GM19372 (cell line): Measurements from ENCODE around the gene MEI1.
"Not testable (repeated sequence)": the region's sequence is repeated elsewhere in the genome, so short reads cannot be mapped to it uniquely, and the experiment has no call there.

Experiments used
- ATAC-seq: cut with Tn5 transposase; IDR thresholded peaks from one replicate; pipeline ENCODE4 v1.9.1; 2021; ENCODE audit warnings: mild to moderate bottlenecking, low read depth, moderate library complexity; ENCODE audit not compliant: unreplicated experiment

Gene MEI1

DNA sequence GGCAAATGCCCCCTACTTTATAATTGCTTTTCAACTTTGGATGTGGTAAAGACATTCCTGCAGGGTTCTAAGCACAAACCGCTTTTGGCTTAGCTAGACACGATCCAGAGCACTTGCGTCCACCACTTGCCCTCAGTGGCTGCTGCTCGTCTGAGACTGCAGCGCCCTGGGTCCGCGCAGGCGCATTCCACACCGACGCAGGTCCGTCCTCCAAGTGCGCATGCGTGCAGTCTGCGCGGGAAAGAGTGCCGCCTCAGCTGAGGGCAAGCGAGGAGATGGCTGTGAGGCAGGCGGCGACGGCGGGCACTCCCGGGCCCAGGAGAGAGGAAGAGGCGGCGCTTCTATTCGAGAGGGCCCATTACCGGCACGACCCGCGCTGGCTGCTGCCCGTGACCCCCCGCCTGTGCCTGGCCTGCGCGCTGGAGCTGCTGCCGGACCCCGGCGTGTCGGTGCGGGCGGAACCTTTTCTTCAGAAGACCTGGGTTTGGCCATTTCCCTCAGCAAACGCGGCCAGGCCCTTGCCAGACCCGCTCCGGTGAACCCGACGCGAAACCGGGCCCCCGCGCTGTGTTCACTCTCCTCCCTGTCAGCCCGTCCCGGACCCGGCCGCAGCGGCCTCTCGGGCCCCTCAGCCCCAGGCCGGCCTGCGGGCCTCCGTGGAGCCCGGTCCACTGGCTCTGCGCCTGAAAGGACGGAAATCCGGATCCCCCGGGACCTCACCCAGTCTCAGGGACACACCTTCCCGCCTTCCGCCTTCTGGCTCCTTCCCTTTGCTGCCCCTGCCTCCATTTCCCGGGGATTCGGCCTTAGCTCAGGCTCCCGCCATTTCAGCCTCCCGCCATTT, at the start of gene MEI1:
Gene MEI1, plus strand, starts transcription at position 240 of the 844 bp plus-strand sequence. Its CDS starts 36 bp downstream, at position 276.
- ATAC-seq = no peak

GRCh38 chr22:41650229-41650628, 49.1 kb upstream of the MEI1 start:
- no peak for ATAC-seq

GRCh38 chr22:41650821-41651220, 48.5 kb upstream of the MEI1 start:
- ATAC-seq = no peak

GRCh38 chr22:41654322-41654721, 45.0 kb upstream of the MEI1 start:
- ATAC-seq = no peak

DNA sequence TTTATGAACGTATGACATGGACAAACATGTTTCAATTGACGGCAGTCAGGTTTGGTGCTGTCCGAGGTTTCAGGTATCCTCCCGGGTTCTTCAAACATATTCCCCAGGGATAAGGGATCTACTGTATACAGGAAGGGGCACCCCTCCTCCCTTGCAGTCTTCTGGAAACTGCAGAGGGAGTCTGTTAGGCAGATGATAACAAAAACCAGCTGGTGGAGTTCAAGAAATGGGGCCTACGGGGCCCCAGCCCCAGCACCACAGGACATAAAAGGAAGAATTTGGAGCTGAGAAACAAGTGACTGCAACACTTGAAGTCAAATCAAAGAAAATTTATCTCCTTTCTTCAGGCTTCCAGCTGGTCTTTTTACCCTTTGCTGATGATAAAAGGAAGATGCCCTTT, 42.7 kb upstream of the MEI1 start:
- ATAC-seq = no peak

GRCh38 chr22:41657709-41658108, 41.6 kb upstream of the MEI1 start:
- ATAC-seq = no peak

DNA sequence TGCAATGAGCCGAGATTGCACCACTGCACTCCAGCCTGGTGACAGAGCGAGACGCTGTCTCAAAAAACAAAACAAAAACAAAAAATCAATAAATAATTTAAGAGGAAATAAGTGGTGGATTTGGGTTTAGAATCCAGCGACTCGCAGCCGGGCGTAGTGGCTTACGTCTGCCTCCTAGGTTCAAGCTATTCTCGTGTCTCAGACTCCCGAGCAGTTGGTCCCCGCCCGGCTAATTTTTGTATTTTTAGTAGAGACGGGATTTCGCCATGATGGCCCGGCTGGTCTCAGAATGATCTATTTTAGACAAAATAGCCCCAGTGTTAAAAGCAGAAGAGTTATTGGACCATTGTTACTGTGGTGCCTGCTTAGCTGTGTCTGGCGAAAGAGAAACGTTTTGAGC, 40.4 kb upstream of the MEI1 start:
- no peak for ATAC-seq

DNA sequence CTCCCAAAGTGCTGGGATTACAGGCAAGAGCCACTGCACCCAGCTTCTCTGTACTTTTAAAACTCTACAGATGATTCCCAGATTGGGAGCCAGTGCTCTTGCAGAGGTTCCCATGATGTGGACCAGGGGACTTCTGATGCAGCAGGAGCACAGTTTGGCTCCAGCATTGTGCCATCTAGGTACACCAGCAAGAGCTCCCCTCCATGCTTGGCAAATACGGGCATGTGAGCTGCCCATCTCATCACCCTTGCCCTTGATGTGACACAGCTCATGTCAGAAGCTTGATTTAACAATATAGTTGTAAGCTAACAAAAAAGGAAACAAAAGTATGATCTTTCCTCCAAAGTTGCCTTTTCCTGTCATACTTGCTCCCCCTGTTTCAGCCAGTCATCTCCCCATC, 39.4 kb upstream of the MEI1 start:
- ATAC-seq = no peak

DNA sequence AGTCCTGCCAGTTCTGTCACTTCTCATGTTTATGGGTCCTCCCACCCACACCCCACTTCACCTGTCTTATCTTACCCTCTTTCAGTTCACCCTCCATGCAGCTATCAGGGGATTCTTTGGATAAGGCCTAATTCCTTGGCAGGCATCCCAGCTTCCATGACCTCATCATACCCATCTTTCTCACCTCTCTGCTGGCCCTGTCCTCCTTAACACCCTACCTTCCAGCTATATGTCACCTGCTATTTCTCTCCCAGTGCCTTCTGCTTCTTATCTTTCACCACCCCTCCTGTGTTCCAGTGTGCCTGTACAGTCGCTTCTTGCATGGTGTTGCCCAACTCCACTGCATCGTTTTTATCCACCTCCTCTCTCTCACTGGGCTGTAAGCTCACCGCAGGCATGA, 38.9 kb upstream of the MEI1 start:
- ATAC-seq = no peak

GRCh38 chr22:41661088-41661487, 38.2 kb upstream of the MEI1 start:
- ATAC-seq = no peak

- no peak for ATAC-seq
Observed at GRCh38 chr22:41661713-41662112, 37.6 kb upstream of the MEI1 start.

DNA sequence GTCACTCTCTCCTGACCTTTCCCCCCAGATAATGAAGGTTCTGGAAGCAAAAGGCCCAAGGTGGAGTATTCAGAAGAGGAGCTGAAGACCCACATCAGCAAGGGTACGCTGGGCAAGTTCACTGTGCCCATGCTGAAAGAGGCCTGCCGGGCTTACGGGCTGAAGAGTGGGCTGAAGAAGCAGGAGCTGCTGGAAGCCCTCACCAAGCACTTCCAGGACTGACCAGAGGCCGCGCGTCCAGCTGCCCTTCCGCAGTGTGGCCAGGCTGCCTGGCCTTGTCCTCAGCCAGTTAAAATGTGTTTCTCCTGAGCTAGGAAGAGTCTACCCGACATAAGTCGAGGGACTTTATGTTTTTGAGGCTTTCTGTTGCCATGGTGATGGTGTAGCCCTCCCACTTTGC, 35.7 kb upstream of the MEI1 start:
- not testable (repeated sequence) for ATAC-seq

GRCh38 chr22:41664490-41664889, 34.8 kb upstream of the MEI1 start:
- no peak for ATAC-seq

DNA sequence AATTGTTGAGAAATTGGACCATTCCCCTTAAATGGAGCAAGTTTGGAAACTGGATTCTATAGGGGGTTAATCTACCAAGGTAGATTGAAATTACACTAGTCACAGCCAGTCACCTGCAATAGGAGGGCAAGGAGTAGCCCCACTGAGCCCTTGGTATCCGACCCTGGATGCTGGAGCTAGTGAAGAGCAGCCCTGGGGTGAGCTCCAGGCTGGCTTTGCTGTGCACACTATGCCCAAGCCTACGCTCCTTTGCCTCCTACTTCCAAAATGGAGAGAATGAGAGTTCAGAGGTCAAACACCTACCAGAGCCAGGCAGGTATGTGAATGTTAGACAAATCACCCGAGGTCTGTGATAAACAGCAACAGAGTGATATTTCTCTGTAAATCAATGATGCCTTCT, 34.4 kb upstream of the MEI1 start:
- ATAC-seq = no peak

DNA sequence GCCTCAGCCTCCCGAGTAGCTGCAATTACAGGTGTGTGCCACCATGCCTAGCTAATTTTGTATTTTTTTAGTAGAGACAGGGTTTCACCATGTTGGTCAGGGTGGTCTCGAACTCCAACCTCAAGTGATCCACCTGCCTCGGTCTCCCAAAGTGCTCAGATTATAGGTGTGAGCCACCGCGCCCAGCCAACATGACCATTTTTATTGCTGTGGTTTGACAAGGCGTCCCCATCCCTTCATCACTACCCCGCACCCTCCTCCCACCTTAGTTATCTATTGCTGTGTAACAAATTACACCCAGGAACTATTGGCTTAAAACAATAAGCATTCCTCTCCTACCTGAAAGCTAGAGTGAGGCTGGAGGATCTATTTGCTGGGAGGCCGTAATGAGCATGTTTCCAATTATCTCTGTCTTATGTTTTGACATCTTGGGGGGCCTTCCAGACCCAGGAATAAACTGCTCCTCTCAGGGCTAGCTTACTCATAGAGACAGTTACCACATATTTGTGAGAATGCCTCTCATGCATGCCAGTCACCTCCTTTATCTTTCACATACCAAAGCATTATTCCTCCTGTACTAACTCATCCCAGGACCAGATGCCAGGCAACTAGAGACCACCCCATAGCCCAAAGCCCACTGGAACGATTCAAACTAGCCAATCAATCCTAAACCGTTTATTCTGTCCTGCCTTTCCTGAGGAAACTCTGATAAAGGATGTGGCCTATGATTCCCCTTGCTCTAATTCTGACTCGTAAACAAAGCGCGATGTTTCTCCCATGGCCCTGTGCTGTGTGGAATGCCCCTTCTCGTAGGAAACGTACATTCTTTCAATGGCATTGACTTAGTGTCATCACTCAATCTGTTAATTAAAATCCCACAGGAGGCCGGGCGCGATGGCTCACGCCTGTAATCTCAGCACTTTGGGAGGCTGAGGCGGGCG, 30.1 kb upstream of the MEI1 start:
- ATAC-seq = no peak

DNA sequence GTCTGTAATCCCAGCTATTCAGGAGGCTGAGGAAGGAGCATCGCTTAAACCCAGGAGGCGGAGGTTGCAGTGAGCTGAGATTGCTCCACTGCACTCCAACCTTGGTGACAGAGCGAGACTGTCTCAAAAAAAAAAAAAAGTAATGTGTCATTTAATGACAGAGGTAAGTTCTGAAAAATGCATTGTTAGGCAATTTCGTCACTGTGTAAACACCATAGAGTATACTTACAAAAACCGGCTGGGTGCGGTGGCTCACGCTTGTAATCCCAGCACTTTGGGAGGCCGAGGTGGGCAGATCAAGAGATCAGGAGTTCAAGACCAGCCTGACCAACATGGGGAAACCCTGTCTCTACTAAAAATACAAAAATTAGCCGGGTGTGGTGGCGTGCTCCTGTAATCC, 27.2 kb upstream of the MEI1 start:
- not testable (repeated sequence) for ATAC-seq

DNA sequence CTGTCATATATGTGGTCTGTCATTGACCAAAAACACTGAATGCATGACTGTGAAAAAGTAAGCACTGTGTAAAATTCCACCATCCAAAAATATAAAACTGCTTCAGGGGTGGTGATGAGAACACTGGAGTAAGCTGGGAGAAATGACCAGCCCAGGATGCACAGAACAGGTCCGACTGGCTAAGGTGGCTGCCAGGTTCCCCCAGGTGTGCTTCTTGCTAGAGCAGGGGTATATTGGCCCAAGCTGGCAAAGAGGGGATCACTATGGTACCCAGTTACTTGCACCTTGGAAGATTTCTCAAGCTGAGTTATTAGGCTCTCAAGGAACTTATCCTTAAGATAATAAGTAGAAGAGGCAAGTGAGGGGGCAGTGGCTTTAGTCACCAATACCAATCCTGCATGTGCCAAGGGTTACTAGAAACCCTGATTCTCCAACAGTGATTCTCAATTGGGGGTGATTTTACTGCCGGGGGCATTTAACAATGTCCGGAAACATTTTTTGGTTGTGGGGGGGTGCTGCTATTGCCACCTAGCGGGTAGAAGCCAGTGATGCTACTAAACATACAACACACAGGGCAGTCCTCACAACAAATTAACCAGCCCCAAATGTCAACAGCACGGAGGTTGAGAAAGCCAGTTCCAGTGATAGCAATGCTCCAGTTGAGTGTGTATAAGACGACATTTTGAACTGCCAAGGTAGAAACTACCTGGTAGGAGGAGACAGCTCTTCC, 26.4 kb upstream of the MEI1 start:
- no peak for ATAC-seq

DNA sequence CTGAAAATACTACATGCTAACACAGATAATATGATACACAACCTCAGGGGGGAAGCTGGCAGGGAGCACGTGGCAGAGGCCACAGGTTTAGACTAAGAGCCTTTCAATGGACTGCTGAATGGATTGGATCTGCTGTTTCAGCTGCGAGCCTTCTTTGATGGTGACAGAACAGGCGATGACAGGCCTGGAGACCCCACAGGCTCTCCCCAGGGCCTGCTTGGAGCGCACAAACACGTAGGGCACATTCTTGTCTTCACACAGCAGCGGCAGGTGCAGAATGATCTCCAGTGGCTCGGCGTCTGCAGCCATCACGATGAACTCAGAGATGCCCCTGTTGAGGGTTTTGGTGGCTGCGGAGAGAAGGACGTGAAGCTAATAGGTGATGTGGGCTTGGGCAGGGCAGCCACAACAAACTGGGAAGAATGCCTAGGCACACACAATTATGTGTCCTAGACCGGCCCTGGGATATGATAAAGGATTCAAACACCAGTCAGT, 24.4 kb upstream of the MEI1 start:
- no peak for ATAC-seq

GRCh38 chr22:41676134-41676533, 23.2 kb upstream of the MEI1 start:
- no peak for ATAC-seq

DNA sequence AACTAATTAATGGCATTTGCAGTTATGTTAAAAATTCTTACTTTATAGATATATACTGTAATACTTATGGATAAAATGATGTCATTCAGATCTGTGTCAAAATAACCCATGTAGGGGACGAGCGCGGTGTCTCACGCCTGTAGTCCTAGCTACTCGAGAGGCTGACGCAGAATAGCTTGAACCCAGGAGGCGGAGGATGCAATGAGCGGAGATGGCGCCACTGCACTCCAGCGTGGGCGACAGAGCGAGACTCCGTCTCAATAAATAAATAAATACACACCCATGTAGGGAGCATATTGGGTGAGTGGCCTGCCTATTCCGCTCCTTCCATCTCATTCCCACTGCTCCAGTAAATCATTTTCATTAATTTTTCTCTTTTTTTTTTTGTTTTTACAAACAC, 17.7 kb upstream of the MEI1 start:
- no peak for ATAC-seq
